ENCODE measurements around the gene KIAA1217. TPM values are rescaled to one million over a fixed set of nuclear protein-coding genes. Genes with fewer than 3 reads are reported as not detected.

KIAA1217 gene
- total RNA-seq, 2 experiments from 2014 or later, result 0.67 to 1.3 TPM

DNA sequence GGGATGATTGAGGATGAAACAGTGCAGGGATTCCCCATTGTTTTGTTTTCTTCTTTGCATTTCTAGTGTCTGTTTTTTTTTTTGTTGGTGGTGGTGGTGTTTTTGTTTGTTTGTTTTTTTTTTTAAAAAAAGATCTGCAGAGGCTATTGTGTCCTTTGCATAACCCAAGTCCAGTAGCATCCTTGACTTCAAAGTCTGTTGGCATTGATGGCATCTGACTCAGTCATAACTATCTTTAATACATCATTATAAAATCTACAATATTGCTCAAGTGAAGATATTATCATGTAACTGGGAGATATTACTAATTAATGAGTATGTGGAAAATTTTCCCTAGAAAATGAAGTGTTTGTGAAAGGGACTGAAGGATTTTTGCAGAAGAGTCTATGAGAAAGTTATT lies 70.2 kb downstream of the KIAA1217 start:
- peaks cover 4% of the 10 kb centered on the region for H3K9me3 Mint-ChIP-seq
- CTCF ChIA-PET, result no interaction called here
- H3K27ac Mint-ChIP-seq, result no peak overlapping the region
- POLR2A ChIA-PET, result interaction anchor here (0.7 kb wide), 1 partner anchor 221 kb away, joined by 3 read pairs; no protein-coding TSS in a partner anchor
- intact Hi-C loops (cut with micrococcal nuclease), result no loop called here
- ATAC-seq (no peak), DNase-seq (no peak)
- no peaks in the 10 kb centered on the region for H3K36me3 Mint-ChIP-seq (ENCODE audit: low read depth)
- H3K4me3 Mint-ChIP-seq, result no peak overlapping the region
- TF ChIP-seq, protein P1, sequence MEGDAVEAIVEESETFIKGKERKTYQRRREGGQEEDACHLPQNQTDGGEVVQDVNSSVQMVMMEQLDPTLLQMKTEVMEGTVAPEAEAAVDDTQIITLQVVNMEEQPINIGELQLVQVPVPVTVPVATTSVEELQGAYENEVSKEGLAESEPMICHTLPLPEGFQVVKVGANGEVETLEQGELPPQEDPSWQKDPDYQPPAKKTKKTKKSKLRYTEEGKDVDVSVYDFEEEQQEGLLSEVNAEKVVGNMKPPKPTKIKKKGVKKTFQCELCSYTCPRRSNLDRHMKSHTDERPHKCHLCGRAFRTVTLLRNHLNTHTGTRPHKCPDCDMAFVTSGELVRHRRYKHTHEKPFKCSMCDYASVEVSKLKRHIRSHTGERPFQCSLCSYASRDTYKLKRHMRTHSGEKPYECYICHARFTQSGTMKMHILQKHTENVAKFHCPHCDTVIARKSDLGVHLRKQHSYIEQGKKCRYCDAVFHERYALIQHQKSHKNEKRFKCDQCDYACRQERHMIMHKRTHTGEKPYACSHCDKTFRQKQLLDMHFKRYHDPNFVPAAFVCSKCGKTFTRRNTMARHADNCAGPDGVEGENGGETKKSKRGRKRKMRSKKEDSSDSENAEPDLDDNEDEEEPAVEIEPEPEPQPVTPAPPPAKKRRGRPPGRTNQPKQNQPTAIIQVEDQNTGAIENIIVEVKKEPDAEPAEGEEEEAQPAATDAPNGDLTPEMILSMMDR (IDR thresholded peaks at IDR 0.05), result no peak
- H3K27me3 Mint-ChIP-seq, result no peaks in the 10 kb centered on the region
- no peaks in the 10 kb centered on the region for H3K4me1 Mint-ChIP-seq (ENCODE audit: low read depth)

- Mint-ChIP-seq H3K4me1 (ENCODE audit: low read depth) (no peaks in the 10 kb centered on the region), H3K27me3 (peaks cover 1% of the 10 kb centered on the region), H3K27ac (no peak overlapping the region), H3K9me3 (peaks cover 2% of the 10 kb centered on the region), H3K4me3 (no peak overlapping the region), H3K36me3 (ENCODE audit: low read depth) (no peaks in the 10 kb centered on the region)
- DNase-seq, result no peak
- TF ChIP-seq, protein P1 (IDR thresholded peaks at IDR 0.05), result no peak
- ATAC-seq, result no peak
- intact Hi-C loops (cut with micrococcal nuclease), result no loop called here
- POLR2A ChIA-PET, result no interaction called here
- CTCF ChIA-PET, result no interaction called here
Observed at GRCh38 chr10:24287559-24288195, 78.7 kb downstream of the KIAA1217 start.

GRCh38 chr10:24288581-24288980 lies 79.6 kb downstream of the KIAA1217 start:
- intact Hi-C loops (cut with micrococcal nuclease), result no loop called here
- Mint-ChIP-seq H3K27me3 (peaks cover 1% of the 10 kb centered on the region), H3K4me1 (ENCODE audit: low read depth) (no peaks in the 10 kb centered on the region)

GRCh38 chr10:24289235-24289634 lies 80.3 kb downstream of the KIAA1217 start:
- Mint-ChIP-seq H3K27me3 (peaks cover 1% of the 10 kb centered on the region), H3K9me3 (no peaks in the 10 kb centered on the region), H3K36me3 (ENCODE audit: low read depth) (no peaks in the 10 kb centered on the region), H3K27ac (no peak overlapping the region), H3K4me1 (ENCODE audit: low read depth) (no peaks in the 10 kb centered on the region), H3K4me3 (no peak overlapping the region)
- no peak for ATAC-seq
- DNase-seq, result no peak
- POLR2A ChIA-PET, result interaction anchor here (0.6 kb wide), 1 partner anchor 79 kb away, joined by 3 read pairs; no protein-coding TSS in a partner anchor
- CTCF ChIA-PET, result no interaction called here
- intact Hi-C loops (cut with micrococcal nuclease), result no loop called here
- TF ChIP-seq, protein P1 (IDR thresholded peaks at IDR 0.05), result no peak

More at GRCh38 chr10:24288581-24288980, 79.6 kb downstream of the KIAA1217 start:
- POLR2A ChIA-PET, result no interaction called here
- H3K36me3 Mint-ChIP-seq (ENCODE audit: low read depth), result no peaks in the 10 kb centered on the region
- no peaks in the 10 kb centered on the region for H3K9me3 Mint-ChIP-seq
- no peak overlapping the region for H3K27ac Mint-ChIP-seq
- DNase-seq (no peak), ATAC-seq (no peak)
- TF ChIP-seq, protein P1 (IDR thresholded peaks at IDR 0.05), result no peak
- CTCF ChIA-PET, result no interaction called here
- no peak overlapping the region for H3K4me3 Mint-ChIP-seq

GRCh38 chr10:24292304-24293293 lies 83.7 kb downstream of the KIAA1217 start:
- TF ChIP-seq, protein P1 (IDR thresholded peaks at IDR 0.05), result no peak
- Mint-ChIP-seq H3K4me3 (no peak overlapping the region), H3K27me3 (no peaks in the 10 kb centered on the region), H3K4me1 (ENCODE audit: low read depth) (no peaks in the 10 kb centered on the region), H3K9me3 (no peaks in the 10 kb centered on the region), H3K27ac (no peak overlapping the region), H3K36me3 (ENCODE audit: low read depth) (no peaks in the 10 kb centered on the region)
- DNase-seq (no peak), ATAC-seq (no peak)
- ChIA-PET CTCF (no interaction called here), POLR2A (no interaction called here)
- intact Hi-C loops (cut with micrococcal nuclease), result no loop called here
